ENCODE data around the gene ODAD4. TPM values are rescaled to one million over a fixed set of nuclear protein-coding genes. Genes with fewer than 3 reads are reported as not detected.
"Not testable (repeated sequence)": the region's sequence is repeated elsewhere in the genome, so short reads cannot be mapped to it uniquely, and the experiment has no call there.

The ODAD4 gene
- total RNA-seq, 1 donor from 2014 or later = not detected

DNA sequence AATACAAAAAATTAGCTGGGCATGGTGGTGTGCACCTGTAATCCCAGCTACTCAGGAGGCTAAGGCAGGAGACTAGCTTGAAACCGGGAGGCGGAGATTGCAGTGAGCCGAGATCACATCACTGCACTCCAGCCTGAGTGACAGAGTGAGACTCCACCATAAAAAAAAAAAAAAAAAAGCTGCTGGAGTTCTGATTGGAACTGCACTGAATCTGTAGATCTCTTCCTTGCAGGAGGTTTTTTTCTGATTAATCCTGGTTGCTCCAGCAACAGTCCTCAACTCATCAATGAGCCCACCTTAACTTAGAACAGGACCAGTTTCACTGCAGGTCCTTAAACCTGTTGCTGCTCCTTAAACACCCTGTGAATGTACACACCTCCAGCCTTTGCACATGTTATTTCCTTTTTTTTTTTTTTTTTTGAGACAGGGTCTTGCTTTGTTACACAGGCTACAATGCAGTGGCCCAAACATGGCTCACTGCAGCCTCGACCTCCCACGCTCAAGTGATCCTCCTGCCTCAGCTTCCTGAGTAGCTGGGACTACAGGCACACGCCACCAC lies 1.6 kb upstream of the ODAD4 start:
- H3K36me3 ChIP-seq = no peaks in the 10 kb centered on the region
- TF ChIP-seq, protein P1, sequence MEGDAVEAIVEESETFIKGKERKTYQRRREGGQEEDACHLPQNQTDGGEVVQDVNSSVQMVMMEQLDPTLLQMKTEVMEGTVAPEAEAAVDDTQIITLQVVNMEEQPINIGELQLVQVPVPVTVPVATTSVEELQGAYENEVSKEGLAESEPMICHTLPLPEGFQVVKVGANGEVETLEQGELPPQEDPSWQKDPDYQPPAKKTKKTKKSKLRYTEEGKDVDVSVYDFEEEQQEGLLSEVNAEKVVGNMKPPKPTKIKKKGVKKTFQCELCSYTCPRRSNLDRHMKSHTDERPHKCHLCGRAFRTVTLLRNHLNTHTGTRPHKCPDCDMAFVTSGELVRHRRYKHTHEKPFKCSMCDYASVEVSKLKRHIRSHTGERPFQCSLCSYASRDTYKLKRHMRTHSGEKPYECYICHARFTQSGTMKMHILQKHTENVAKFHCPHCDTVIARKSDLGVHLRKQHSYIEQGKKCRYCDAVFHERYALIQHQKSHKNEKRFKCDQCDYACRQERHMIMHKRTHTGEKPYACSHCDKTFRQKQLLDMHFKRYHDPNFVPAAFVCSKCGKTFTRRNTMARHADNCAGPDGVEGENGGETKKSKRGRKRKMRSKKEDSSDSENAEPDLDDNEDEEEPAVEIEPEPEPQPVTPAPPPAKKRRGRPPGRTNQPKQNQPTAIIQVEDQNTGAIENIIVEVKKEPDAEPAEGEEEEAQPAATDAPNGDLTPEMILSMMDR (IDR thresholded peaks at IDR 0.05) = no peak
- H3K4me1 ChIP-seq = peaks cover 0 to 11% of the 10 kb centered on the region in 2 donors
- DNase-seq (ENCODE audit: low spot score in 2 of 2) = no peak
- H3K4me3 ChIP-seq = no peak overlapping the region
- no peak overlapping the region for H3K27ac ChIP-seq
- intact Hi-C loops (cut with DNase I) = no loop called here
- no peaks in the 10 kb centered on the region for H3K9me3 ChIP-seq
- H3K27me3 ChIP-seq = no peaks in the 10 kb centered on the region

DNA sequence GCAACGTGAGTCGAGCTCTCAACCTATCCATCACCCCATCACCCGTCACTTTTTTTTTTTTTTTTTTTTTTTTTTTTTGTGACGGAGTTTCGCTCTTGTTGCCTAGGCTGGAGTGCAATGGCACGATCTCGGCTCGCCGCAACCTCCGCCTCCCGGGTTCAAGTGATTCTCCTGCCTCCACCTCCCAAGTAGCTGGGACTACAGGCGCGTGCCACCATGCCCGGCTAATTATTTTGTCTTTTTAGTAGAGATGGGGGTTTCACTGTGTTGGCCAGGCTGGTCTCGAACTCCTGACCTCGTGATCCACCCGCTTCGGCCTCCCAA lies 378 bp downstream of the ODAD4 start:
- peaks cover 0 to 11% of the 10 kb centered on the region in 2 donors for H3K4me1 ChIP-seq
- H3K27ac ChIP-seq = peak overlapping the region; percentile 64 to 79
- DNase-seq (ENCODE audit: low spot score in 2 of 2); H3K9me3 ChIP-seq; H3K27me3 ChIP-seq; H3K36me3 ChIP-seq: not testable (repeated sequence)
- peak overlapping the region; percentile 65 to 67 for H3K4me3 ChIP-seq
- intact Hi-C loops (cut with DNase I) = loop anchor here (1.0 to 2.0 kb wide), 2 partner anchors 11 to 36 kb away; partner anchors contain the start of gene CNP

DNA sequence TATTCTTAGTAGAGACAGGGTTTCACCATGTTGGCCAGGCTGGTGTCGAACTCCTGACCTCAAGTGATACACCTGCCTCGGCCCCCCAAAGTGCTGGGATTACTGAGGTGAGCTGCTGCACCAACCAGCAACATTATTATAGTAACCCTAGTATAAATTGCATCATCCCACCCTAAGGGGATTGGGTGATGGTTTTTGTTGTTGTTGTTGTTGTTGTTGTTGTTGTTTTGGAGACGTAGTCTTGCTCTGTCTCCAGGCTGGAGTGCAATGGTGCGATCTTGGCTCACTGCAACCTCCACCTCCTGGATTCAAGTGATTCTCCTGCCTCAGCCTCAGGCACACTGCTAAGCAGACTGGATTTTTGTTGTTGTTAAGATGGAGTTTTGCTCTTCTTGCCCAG lies 1.3 kb downstream of the ODAD4 start:
- intact Hi-C loops (cut with DNase I) = loop anchor here (2.0 kb wide), 1 partner anchor 35 kb away; the partner anchor contains the start of gene CNP
- H3K4me3 ChIP-seq; H3K27ac ChIP-seq; H3K27me3 ChIP-seq; DNase-seq (ENCODE audit: low spot score in 2 of 2); H3K9me3 ChIP-seq; H3K36me3 ChIP-seq: not testable (repeated sequence)
- H3K4me1 ChIP-seq = peaks cover 0 to 11% of the 10 kb centered on the region in 2 donors

DNA sequence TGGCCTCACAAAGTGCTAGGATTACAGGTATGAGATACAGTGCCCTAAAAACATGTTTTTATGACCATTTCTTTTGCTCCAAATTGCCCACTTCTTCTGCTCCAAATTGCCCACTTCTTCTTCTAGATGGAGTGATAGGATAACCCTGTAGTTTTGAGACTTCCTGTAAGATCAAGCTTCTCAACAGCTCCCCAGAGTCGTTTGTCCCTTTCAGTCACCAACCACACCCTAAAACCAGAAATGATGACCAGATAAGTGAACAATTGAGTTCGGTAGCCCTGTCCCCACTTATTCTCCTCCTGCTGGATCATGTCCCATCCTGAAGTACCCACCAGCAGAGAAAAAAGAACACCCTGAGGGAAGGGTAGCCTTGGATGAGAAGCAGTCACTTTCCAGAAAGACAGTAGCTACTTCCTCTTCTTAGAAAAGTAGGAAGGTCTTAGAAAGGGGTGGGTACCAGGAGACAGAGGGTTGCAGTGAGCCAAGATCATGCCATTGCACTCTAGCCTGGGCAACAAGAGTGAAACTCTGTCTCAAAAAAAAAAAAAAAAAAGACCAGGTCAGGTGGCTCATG lies 2.5 kb downstream of the ODAD4 start:
- TF ChIP-seq, protein P1 (IDR thresholded peaks at IDR 0.05) = no peak

DNA sequence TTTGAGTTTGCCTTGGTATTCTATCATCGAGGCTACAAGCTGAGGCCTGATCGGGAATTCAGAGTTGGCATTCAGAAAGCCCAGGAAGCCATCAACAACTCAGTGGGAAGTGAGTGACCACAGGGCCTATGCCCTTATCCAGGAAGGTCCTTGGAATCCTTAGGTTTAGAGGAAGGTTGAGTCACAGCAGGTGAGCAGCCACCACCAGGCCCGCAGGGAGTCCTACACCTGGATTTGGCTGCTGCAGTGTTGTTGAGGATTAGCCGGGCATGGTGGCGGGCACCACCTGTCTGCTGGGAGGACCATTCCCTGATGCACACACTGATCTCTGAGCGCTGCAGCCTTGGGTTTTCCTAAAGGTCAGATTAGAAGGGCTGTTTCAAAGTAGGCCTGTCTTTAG lies 5.2 kb downstream of the ODAD4 start:
- intact Hi-C loops (cut with DNase I) = no loop called here
- Histone ChIP-seq H3K27me3 (no peaks in the 10 kb centered on the region), H3K4me1 (no peaks in the 10 kb centered on the region), H3K4me3 (no peak overlapping the region), H3K36me3 (no peaks in the 10 kb centered on the region), H3K27ac (no peak overlapping the region), H3K9me3 (no peaks in the 10 kb centered on the region)
- TF ChIP-seq, protein P1 (IDR thresholded peaks at IDR 0.05) = no peak
- DNase-seq (ENCODE audit: low spot score in 2 of 2) = no peak

More for the DNA sequence above, 2.5 kb downstream of the ODAD4 start:
- H3K4me1 ChIP-seq = peaks cover 0 to 11% of the 10 kb centered on the region in 2 donors
- no peaks in the 10 kb centered on the region for H3K36me3 ChIP-seq
- no peaks in the 10 kb centered on the region for H3K27me3 ChIP-seq
- H3K4me3 ChIP-seq = no peak overlapping the region
- DNase-seq (ENCODE audit: low spot score in 2 of 2) = no peak
- intact Hi-C loops (cut with DNase I) = no loop called here
- H3K9me3 ChIP-seq = no peaks in the 10 kb centered on the region
- no peak overlapping the region for H3K27ac ChIP-seq

DNA sequence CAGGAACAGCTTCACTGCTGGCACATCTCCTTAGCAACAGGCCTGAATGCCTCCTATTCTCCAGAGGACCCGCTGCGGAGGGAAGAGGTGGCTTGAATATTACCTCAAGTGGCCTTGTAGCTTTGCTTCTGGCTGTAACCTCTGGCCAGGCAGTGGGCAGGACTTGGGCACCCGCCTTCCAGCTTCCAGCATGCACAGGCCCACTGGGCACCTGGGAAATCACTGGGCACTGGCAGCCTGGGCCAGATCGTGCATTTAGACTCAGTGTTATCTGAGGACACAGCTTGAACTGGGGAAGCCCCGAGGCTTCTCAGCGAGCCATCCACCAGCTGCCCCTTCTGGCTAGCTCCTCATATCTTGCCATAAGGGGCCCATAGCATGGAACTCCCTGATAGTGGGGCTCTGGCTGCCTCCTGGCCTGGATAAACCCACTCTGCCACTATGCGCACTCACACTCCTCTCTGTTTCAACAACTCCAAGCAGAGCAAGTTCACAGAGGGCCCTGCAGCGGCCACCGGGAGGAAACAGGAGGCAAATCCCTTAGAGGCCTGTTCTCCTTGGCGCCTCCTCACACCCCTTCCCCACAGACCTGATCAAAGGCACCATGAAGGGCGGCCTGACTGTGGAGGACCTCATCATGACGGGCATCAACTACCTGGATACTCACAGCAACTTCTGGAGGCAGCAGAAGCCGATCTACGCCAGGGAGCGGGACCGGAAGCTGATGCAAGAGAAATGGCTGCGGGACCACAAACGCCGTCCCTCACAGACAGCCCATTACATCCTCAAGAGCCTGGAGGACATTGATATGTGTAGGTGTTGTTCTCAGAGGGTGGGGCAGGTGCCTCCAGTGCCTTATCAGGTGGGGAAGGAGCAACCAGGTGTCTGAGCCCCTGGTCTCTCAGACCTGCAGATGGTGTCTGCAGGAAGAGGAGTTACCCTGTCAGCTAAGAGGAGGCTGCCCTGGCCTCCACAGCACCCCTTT lies 7.8 kb downstream of the ODAD4 start:
- DNase-seq (ENCODE audit: low spot score in 2 of 2) = no peak
- intact Hi-C loops (cut with DNase I) = no loop called here
- Histone ChIP-seq H3K36me3 (no peaks in the 10 kb centered on the region), H3K27ac (no peak overlapping the region), H3K4me3 (no peak overlapping the region), H3K9me3 (no peaks in the 10 kb centered on the region), H3K4me1 (no peaks in the 10 kb centered on the region), H3K27me3 (no peaks in the 10 kb centered on the region)
- TF ChIP-seq, protein P1 (IDR thresholded peaks at IDR 0.05) = no peak

Data from ascending aorta (tissue), 2 donors.